GM12878 (cell line): Measurements from ENCODE around the gene RELT. TPM values are rescaled to one million over a fixed set of nuclear protein-coding genes. Genes with fewer than 3 reads are reported as not detected.
A peak's percentile ranks its signal among the peaks of the same experiment; 100 is the strongest.

Source experiments
- ATAC-seq: fragments of 200-7000 bp; cut with Tn5 transposase; 3 replicates; pipeline ENCODE4 v1.9.1; 2020; ENCODE audit warnings: mild to moderate bottlenecking, moderate library complexity
- BruUV-seq: library from RNA; stranded (reverse); fragments of 400-500 nt; replicated peaks from 2 replicates; lab custom pipeline; 2021; lab: Mats Ljungman, UMichigan
- CTCF ChIA-PET: fragments of 300-600 bp; sonication (Branson Sonifier 250); formaldehyde crosslinking; extraction: SDS; loops from one replicate; lab custom pipeline; 2021; ENCODE audit warnings: inconsistent platforms; lab: Yijun Ruan, JAX
- POLR2A ChIA-PET: fragments of 350-600 bp; formaldehyde crosslinking; extraction: SDS; loops from one replicate; lab custom pipeline; 2021; ENCODE audit warnings: inconsistent platforms; lab: Charles Lee
- RAD21 ChIA-PET: fragments of 300-600 bp; sonication (Branson Sonifier 250); formaldehyde crosslinking; loops from one replicate; lab custom pipeline; 2023; ENCODE audit warnings: antibody characterized with exemption; ENCODE audit not compliant: unreplicated experiment; lab: Charles Lee
- SMC1A ChIA-PET: fragments of 300-600 bp; sonication (Branson Sonifier 250); formaldehyde crosslinking; loops from one replicate; lab custom pipeline; 2023; ENCODE audit not compliant: unreplicated experiment, uncharacterized antibody; lab: Charles Lee
- DNase-seq: peaks from one replicate; pipeline ENCODE4 v3.0.0-alpha.2; 2011; ENCODE audit warnings: low read depth, low spot score
- FAIRE-seq: peaks from 3 replicates; lab custom pipeline; 2011; peaks lifted over from hg19 to GRCh38; lab: Jason Lieb, UNC
- H2AFZ ChIP-seq: 2 replicates; pipeline ENCODE4 v1.6.0; 2011; ENCODE audit warnings: low read depth, low read length, control low read depth; ENCODE audit not compliant: control insufficient read depth
- H3K27ac ChIP-seq: 2 replicates; pipeline ENCODE4 v1.5.1; 2011; ENCODE audit warnings: control low read depth; ENCODE audit not compliant: control insufficient read depth, insufficient read depth
- H3K27me3 ChIP-seq, 2 experiments: replicated peaks in 1 of 2; 2 replicates each; pipeline versions ENCODE4 v1.6.0 to v1.6.1; 2011; ENCODE audit warnings: low read length in 1 of 2; ENCODE audit not compliant: control insufficient read depth in 2 of 2, insufficient read depth in 2 of 2
- H3K36me3 ChIP-seq, 2 experiments: 2 replicates each; pipeline ENCODE4 v1.5.1; 2011; ENCODE audit warnings: low read length in 1 of 2; ENCODE audit not compliant: control insufficient read depth in 2 of 2, insufficient read depth in 2 of 2
- H3K4me1 ChIP-seq: 2 replicates; pipeline ENCODE4 v1.6.1; 2011; ENCODE audit warnings: mild to moderate bottlenecking, low read length, moderate library complexity, mixed read lengths; ENCODE audit not compliant: control insufficient read depth, insufficient read depth
- H3K4me2 ChIP-seq: 2 replicates; pipeline ENCODE4 v1.6.0; 2011; ENCODE audit warnings: control low read depth; ENCODE audit not compliant: control insufficient read depth, insufficient read depth
- H3K4me3 ChIP-seq: fragments of 200-600 bp; sonication (generic); 2 replicates; pipeline ENCODE4 v1.5.1; 2016
- H3K79me2 ChIP-seq: 2 replicates; pipeline ENCODE4 v1.6.0; 2011; ENCODE audit warnings: low read length; ENCODE audit not compliant: control insufficient read depth, insufficient read depth
- H3K9ac ChIP-seq: 2 replicates; pipeline ENCODE4 v1.8.0; 2011; ENCODE audit warnings: low read length, control low read depth, mixed read lengths; ENCODE audit not compliant: control insufficient read depth, insufficient read depth
- H3K9me3 ChIP-seq: replicated peaks from 3 replicates; pipeline ENCODE4 v1.5.1; 2011; ENCODE audit warnings: mild to moderate bottlenecking, low read length; ENCODE audit not compliant: control insufficient read depth, insufficient read depth
- H4K20me1 ChIP-seq: 2 replicates; pipeline ENCODE4 v1.6.0; 2011; ENCODE audit not compliant: control insufficient read depth, insufficient read depth
- ETV6 ChIP-seq, 2 experiments: fragments of 450-650 bp in 1 of 2; IDR thresholded peaks in 1 of 2; conservative IDR thresholded peaks in 1 of 2; 2 replicates each; pipeline ENCODE4 v1.6.1; 2014; ENCODE audit warnings: antibody characterized with exemption in 1 of 2, borderline replicate concordance in 1 of 2, low read depth in 1 of 2, mild to moderate bottlenecking in 1 of 2, moderate library complexity in 1 of 2
- IKZF2 ChIP-seq, 2 experiments: fragments of 450-650 bp; IDR thresholded peaks; 2 replicates each; pipeline ENCODE4 v1.6.1; 2017; ENCODE audit warnings: mild to moderate bottlenecking in 2 of 2, moderate library complexity in 2 of 2
- NR2F1 ChIP-seq: fragments of 450-650 bp; conservative IDR thresholded peaks from 2 replicates; pipeline ENCODE4 v1.6.1; 2017; ENCODE audit warnings: mild to moderate bottlenecking
- POLR2AphosphoS2 ChIP-seq: IDR thresholded peaks from 2 replicates; pipeline ENCODE4 v1.6.1; 2011; ENCODE audit warnings: low read depth, mild to moderate bottlenecking, low read length, improper control_type of control experiment, moderate library complexity
- SREBF1 ChIP-seq: IDR thresholded peaks from 2 replicates; pipeline ENCODE4 v1.6.1; 2012; ENCODE audit warnings: mild to moderate bottlenecking, low read length
- TBL1XR1 ChIP-seq: IDR thresholded peaks from 2 replicates; pipeline ENCODE4 v1.6.1; 2012; ENCODE audit warnings: low read depth, low read length, improper control_type of control experiment
- WGBS: methylation state at CpG from one replicate; pipeline ENCODE4 v1.1.6; 2016; ENCODE audit warnings: low lambda C conversion rate; ENCODE audit not compliant: insufficient replicate concordance, insufficient coverage; ENCODE audit errors: missing lambda C conversion rate; 5-methylcytosine and 5-hydroxymethylcytosine counted together
- in situ Hi-C: fragments of 300-500 bp; cut with MboI; formaldehyde crosslinking; loops from 9 replicates; pipeline ENCODE4 v1.14.3; 2018; ENCODE audit warnings: mixed read lengths
- intact Hi-C: fragments of 100-400 bp; cut with micrococcal nuclease; formaldehyde crosslinking; loops from one replicate; pipeline ENCODE4 v1.14.2; 2022; ENCODE audit not compliant: unreplicated experiment
- polyA plus RNA-seq, 11 experiments: library from polyadenylated mRNA; depleted of rRNA in 4 of 11; unstranded in 6 of 11; stranded (reverse) in 5 of 11; fragments of >200 nt; fragmentation: Nextera tagmentation in 4 of 11; fragmentation: Illumina TruSeq in 1 of 11; extraction: Ambion mirVana in 4 of 11; extraction: Trizol in 1 of 11; gene quantifications; 1 replicate in 1 of 11; 2 replicates in 10 of 11; pipeline versions ENCODE4 v1.2.1 to v1.2.3, GENCODE V29; 2011 to 2016; ENCODE audit warnings: inconsistent platforms in 2 of 11, missing spikeins in 2 of 11, low read depth in 1 of 11
- total RNA-seq, 4 experiments: library from RNA; depleted of rRNA in 3 of 4; stranded (reverse); fragments of >200 nt in 3 of 4; fragmentation: Illumina TruSeq in 1 of 4; extraction: Trizol in 1 of 4; gene quantifications; 2 replicates each; pipeline versions ENCODE4 v1.2.1 to v1.2.3, GENCODE V29; 2013 to 2021
- TF ChIP-seq, protein P1 (sequence below): fragments of 450-650 bp; IDR thresholded peaks from 2 replicates; pipeline ENCODE4 v1.6.1; 2017; ENCODE audit warnings: mild to moderate bottlenecking
- TF ChIP-seq, protein P2 (sequence below): IDR thresholded peaks from 2 replicates; pipeline ENCODE4 v1.6.1; 2011; ENCODE audit warnings: borderline replicate concordance, low read depth, mild to moderate bottlenecking, moderate library complexity, low read length; ENCODE audit not compliant: insufficient read depth, poor library complexity, severe bottlenecking
- TF ChIP-seq, protein P3 (sequence below), 3 experiments: IDR thresholded peaks in 2 of 3; conservative IDR thresholded peaks in 1 of 3; 2 replicates each; pipeline ENCODE4 v1.5.1; 2011; ENCODE audit warnings: low read depth in 3 of 3, low read length in 3 of 3, mild to moderate bottlenecking in 3 of 3, control low read depth in 2 of 3, moderate library complexity in 2 of 3, inconsistent platforms in 1 of 3, mixed read lengths in 1 of 3; ENCODE audit not compliant: control insufficient read depth in 2 of 3, insufficient read depth in 1 of 3; ENCODE audit errors: extremely low read depth in 1 of 3

RELT gene
- total and polyA plus RNA-seq, 10 of the 15 experiments (the other 5 are each of a cell fraction or from before 2014, with no cell fraction given), result 1.2 to 28.5 (median 10.8) TPM

DNA sequence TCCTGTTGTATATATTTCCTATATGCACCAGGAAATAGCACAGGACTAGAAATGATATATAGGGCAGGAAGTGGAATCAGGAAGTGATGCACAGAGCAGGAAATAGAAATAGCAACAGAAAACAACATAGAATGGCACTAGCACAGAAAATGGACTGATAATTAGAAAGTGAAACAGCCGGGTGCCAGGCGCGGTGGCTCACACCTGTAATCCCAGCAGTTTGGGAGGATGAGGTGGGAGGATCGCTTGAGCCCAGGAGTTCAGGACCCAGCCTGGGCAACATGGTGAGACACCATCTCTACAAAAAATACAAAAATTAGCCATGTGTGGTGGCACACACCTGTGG lies 10.0 kb upstream of the RELT start:
- H3K36me3 ChIP-seq, result peaks cover 0 to 4% of the 10 kb centered on the region in 2 experiments; a peak in 1 of 4 replicates
- H3K9ac ChIP-seq, result no peak overlapping the region
- intact Hi-C loops, result no loop called here
- H3K27me3 ChIP-seq, result no peaks in the 10 kb centered on the region
- peaks cover 11% of the 10 kb centered on the region for H3K4me1 ChIP-seq
- peak; percentile 41 for FAIRE-seq
- peak in 1 of 2 experiments; percentile 60; a peak in 1 of 4 replicates for TF ChIP-seq ETV6 (conservative IDR thresholded peaks at IDR 0.05 in 1 of 2, IDR thresholded peaks at IDR 0.05 in 1 of 2; ENCODE audit: borderline replicate concordance in 1 of 2, low read depth in 1 of 2)
- no peak for TF ChIP-seq NR2F1
- SMC1A ChIA-PET, result no interaction called here
- CTCF ChIA-PET, result interaction anchor here (1.5 to 5.7 kb wide), 3 partner anchors 15 to 77 kb away, joined by 4 to 37 read pairs (median 5); no protein-coding TSS in a partner anchor
- DNase-seq, result no peak
- POLR2A ChIA-PET, result no interaction called here
- H2AFZ ChIP-seq, result no peak overlapping the region
- 25% methylated on average over 4 of the region's 4 CpGs for WGBS
- peak; percentile 21; the same call in 2 of the 3 replicates for ATAC-seq
- no peaks in the 10 kb centered on the region for H4K20me1 ChIP-seq
- no peaks in the 10 kb centered on the region for H3K79me2 ChIP-seq
- H3K9me3 ChIP-seq, result no peaks in the 10 kb centered on the region
- no peak overlapping the region for H3K27ac ChIP-seq
- RAD21 ChIA-PET, result interaction anchor here (2.0 kb wide), 1 partner anchor 27 kb away, joined by 5 read pairs; no protein-coding TSS in a partner anchor
- no TSS peak for BruUV-seq
- no peak overlapping the region for H3K4me3 ChIP-seq
- in situ Hi-C loops, result no loop called here
- H3K4me2 ChIP-seq, result no peak overlapping the region

DNA sequence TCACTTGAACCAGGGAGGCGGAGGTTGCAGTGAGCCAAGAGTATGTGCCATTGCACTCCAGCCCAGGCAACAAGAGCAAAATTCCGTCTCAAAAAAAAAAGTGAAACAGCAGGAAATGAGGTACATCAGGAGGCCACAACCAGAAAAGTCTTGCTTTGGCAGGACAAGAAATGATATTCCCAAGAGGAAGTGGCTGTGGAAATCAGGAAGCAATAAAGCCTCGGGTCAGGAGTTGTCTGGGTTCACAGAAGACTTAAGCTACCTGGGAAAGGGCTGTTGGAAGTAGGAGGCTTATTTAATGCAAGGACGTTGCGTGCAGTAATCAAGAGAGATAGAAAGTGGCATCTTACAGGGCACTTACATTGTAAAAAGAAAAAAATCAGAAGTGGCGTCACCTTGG lies 9.2 kb upstream of the RELT start:
- in situ Hi-C loops, result no loop called here
- peak overlapping the region; percentile 57; the same call in 1 of the 2 replicates for H2AFZ ChIP-seq
- ChIA-PET POLR2A (interaction anchor here (0.5 kb wide), 1 partner anchor 277 kb away, joined by 3 read pairs; no protein-coding TSS in a partner anchor), RAD21 (interaction anchor here (2.0 kb wide), 1 partner anchor 27 kb away, joined by 5 read pairs; no protein-coding TSS in a partner anchor), SMC1A (no interaction called here), CTCF (interaction anchor here (1.0 to 5.7 kb wide), 5 partner anchors 10 to 32 kb away, joined by 3 to 37 read pairs (median 4); no protein-coding TSS in a partner anchor)
- no peak overlapping the region for H3K9ac ChIP-seq
- no peaks in the 10 kb centered on the region for H4K20me1 ChIP-seq
- no peak overlapping the region for H3K4me3 ChIP-seq
- H3K9me3 ChIP-seq, result no peaks in the 10 kb centered on the region
- intact Hi-C loops, result no loop called here
- no peak overlapping the region for H3K4me2 ChIP-seq
- H3K27ac ChIP-seq, result no peak overlapping the region
- no peaks in the 10 kb centered on the region for H3K79me2 ChIP-seq
- H3K4me1 ChIP-seq, result peaks cover 13% of the 10 kb centered on the region
- peaks cover 0 to 4% of the 10 kb centered on the region in 2 experiments; a peak in 1 of 4 replicates for H3K36me3 ChIP-seq
- 81% methylated on average over 6 of the region's 6 CpGs for WGBS
- H3K27me3 ChIP-seq, result no peaks in the 10 kb centered on the region
- FAIRE-seq, result no peak
- no peak for ATAC-seq
- BruUV-seq, result no TSS peak
- no peak for DNase-seq
- TF ChIP-seq TBL1XR1, result no peak
- TF ChIP-seq POLR2AphosphoS2, result no peak
- TF ChIP-seq, protein P1, sequence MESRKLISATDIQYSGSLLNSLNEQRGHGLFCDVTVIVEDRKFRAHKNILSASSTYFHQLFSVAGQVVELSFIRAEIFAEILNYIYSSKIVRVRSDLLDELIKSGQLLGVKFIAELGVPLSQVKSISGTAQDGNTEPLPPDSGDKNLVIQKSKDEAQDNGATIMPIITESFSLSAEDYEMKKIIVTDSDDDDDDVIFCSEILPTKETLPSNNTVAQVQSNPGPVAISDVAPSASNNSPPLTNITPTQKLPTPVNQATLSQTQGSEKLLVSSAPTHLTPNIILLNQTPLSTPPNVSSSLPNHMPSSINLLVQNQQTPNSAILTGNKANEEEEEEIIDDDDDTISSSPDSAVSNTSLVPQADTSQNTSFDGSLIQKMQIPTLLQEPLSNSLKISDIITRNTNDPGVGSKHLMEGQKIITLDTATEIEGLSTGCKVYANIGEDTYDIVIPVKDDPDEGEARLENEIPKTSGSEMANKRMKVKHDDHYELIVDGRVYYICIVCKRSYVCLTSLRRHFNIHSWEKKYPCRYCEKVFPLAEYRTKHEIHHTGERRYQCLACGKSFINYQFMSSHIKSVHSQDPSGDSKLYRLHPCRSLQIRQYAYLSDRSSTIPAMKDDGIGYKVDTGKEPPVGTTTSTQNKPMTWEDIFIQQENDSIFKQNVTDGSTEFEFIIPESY, result no peak
- TF ChIP-seq, protein P2, sequence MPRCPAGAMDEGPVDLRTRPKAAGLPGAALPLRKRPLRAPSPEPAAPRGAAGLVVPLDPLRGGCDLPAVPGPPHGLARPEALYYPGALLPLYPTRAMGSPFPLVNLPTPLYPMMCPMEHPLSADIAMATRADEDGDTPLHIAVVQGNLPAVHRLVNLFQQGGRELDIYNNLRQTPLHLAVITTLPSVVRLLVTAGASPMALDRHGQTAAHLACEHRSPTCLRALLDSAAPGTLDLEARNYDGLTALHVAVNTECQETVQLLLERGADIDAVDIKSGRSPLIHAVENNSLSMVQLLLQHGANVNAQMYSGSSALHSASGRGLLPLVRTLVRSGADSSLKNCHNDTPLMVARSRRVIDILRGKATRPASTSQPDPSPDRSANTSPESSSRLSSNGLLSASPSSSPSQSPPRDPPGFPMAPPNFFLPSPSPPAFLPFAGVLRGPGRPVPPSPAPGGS, result no peak
- TF ChIP-seq, protein P3, sequence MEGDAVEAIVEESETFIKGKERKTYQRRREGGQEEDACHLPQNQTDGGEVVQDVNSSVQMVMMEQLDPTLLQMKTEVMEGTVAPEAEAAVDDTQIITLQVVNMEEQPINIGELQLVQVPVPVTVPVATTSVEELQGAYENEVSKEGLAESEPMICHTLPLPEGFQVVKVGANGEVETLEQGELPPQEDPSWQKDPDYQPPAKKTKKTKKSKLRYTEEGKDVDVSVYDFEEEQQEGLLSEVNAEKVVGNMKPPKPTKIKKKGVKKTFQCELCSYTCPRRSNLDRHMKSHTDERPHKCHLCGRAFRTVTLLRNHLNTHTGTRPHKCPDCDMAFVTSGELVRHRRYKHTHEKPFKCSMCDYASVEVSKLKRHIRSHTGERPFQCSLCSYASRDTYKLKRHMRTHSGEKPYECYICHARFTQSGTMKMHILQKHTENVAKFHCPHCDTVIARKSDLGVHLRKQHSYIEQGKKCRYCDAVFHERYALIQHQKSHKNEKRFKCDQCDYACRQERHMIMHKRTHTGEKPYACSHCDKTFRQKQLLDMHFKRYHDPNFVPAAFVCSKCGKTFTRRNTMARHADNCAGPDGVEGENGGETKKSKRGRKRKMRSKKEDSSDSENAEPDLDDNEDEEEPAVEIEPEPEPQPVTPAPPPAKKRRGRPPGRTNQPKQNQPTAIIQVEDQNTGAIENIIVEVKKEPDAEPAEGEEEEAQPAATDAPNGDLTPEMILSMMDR (IDR thresholded peaks at IDR 0.05 in 2 of 3, conservative IDR thresholded peaks at IDR 0.05 in 1 of 3; ENCODE audit: control insufficient read depth in 2 of 3, extremely low read depth in 1 of 3, insufficient read depth in 1 of 3, low read depth in 3 of 3, low read length in 3 of 3), result no peak
- no peak for TF ChIP-seq IKZF2 (IDR thresholded peaks at IDR 0.05)
- TF ChIP-seq SREBF1, result no peak
